HepG2 (cell line): Measurements from ENCODE around the gene FOXRED2. TPM values are rescaled to one million over a fixed set of nuclear protein-coding genes. Genes with fewer than 3 reads are reported as not detected.
A peak's percentile ranks its signal among the peaks of the same experiment; 100 is the strongest.
"Not testable (repeated sequence)": the region's sequence is repeated elsewhere in the genome, so short reads cannot be mapped to it uniquely, and the experiment has no call there.

Experiments used
- ATAC-seq: fragments of 200-7000 bp; cut with Tn5 transposase; 3 replicates; pipeline ENCODE4 v1.9.1; 2020; ENCODE audit warnings: mild to moderate bottlenecking, moderate library complexity
- BruUV-seq: library from RNA; stranded (reverse); fragments of 400-500 nt; replicated peaks from 2 replicates; lab custom pipeline; 2021; lab: Mats Ljungman, UMichigan
- CTCF ChIA-PET: fragments of 300-600 bp; formaldehyde crosslinking; extraction: SDS; loops from one replicate; lab custom pipeline; 2021; ENCODE audit warnings: low total read pairs, inconsistent platforms, low intra/inter-chr PET ratio; lab: Yijun Ruan, JAX
- POLR2A ChIA-PET: fragments of 350-600 bp; sonication (Branson Sonifier 250); formaldehyde crosslinking; loops from one replicate; lab custom pipeline; 2020; ENCODE audit warnings: antibody characterized with exemption, inconsistent platforms; lab: Yijun Ruan, JAX
- DNase-seq: peaks from one replicate; pipeline ENCODE4 v3.0.0-alpha.2; 2015; ENCODE audit warnings: low spot score
- FAIRE-seq: peaks from 3 replicates; lab custom pipeline; 2011; peaks lifted over from hg19 to GRCh38; lab: Jason Lieb, UNC
- H2AFZ ChIP-seq: one replicate; pipeline ENCODE4 v1.6.1; 2011; ENCODE audit warnings: low read length, inconsistent platforms
- H3K27ac ChIP-seq: fragments of 300-600 bp; 3 replicates; pipeline ENCODE4 v1.8.0; 2011; ENCODE audit warnings: mixed run types, mild to moderate bottlenecking, mixed read lengths, low read length, inconsistent platforms; ENCODE audit not compliant: insufficient read depth; ENCODE audit errors: extremely low read length
- H3K27me3 ChIP-seq, 2 experiments: fragments of 200-600 bp in 1 of 2; 2 replicates in 1 of 2; 3 replicates in 1 of 2; pipeline versions ENCODE4 v1.6.0 to v1.8.0; 2011; ENCODE audit warnings: low read length in 2 of 2, mild to moderate bottlenecking in 2 of 2, moderate library complexity in 2 of 2, inconsistent platforms in 1 of 2; ENCODE audit not compliant: insufficient read depth in 2 of 2, control insufficient read depth in 1 of 2
- H3K36me3 ChIP-seq, 2 experiments: fragments of 200-600 bp in 1 of 2; replicated peaks in 1 of 2; 2 replicates in 1 of 2; 3 replicates in 1 of 2; pipeline versions ENCODE4 v1.5.1 to v1.8.0; 2011; ENCODE audit warnings: low read length in 2 of 2, inconsistent platforms in 1 of 2; ENCODE audit not compliant: insufficient read depth in 2 of 2, control insufficient read depth in 1 of 2
- H3K4me1 ChIP-seq: 2 replicates; pipeline ENCODE4 v1.5.1; 2012; ENCODE audit warnings: low read length, inconsistent platforms; ENCODE audit not compliant: insufficient read depth
- H3K4me2 ChIP-seq: 2 replicates; pipeline ENCODE4 v1.6.0; 2011; ENCODE audit warnings: low read depth, low read length, inconsistent platforms
- H3K4me3 ChIP-seq, 3 experiments: fragments of 200-600 bp in 1 of 3; sonication (generic), shearing (Covaris generic) in 1 of 3; replicated peaks in 1 of 3; 2 replicates each; pipeline ENCODE4 v1.5.1; 2011 to 2016; ENCODE audit warnings: low read length in 3 of 3, inconsistent platforms in 2 of 3, low read depth in 2 of 3, mild to moderate bottlenecking in 2 of 3, control low read depth in 1 of 3, mixed read lengths in 1 of 3; ENCODE audit not compliant: insufficient read depth in 1 of 3
- H3K79me2 ChIP-seq: one replicate; pipeline ENCODE4 v1.6.1; 2011; ENCODE audit warnings: low read length, inconsistent platforms; ENCODE audit not compliant: insufficient read depth
- H3K9ac ChIP-seq: 2 replicates; pipeline ENCODE4 v1.6.0; 2011; ENCODE audit warnings: mild to moderate bottlenecking, low read depth, low read length, inconsistent platforms; ENCODE audit not compliant: insufficient read depth
- H3K9me3 ChIP-seq: 2 replicates; pipeline ENCODE4 v1.5.1; 2012; ENCODE audit warnings: mild to moderate bottlenecking, low read length
- H4K20me1 ChIP-seq: 2 replicates; pipeline ENCODE4 v1.6.0; 2011; ENCODE audit warnings: inconsistent platforms, mild to moderate bottlenecking, low read length, moderate library complexity; ENCODE audit not compliant: insufficient read depth
- DNMT3B ChIP-seq: conservative IDR thresholded peaks from 2 replicates; pipeline ENCODE4 v1.6.1; 2016; ENCODE audit warnings: missing biosample characterization, control low read depth
- HIVEP1 ChIP-seq: sonication (generic); formaldehyde crosslinking; IDR thresholded peaks from 2 replicates; pipeline ENCODE4 v1.4.0; 2020; ENCODE audit warnings: mild to moderate bottlenecking, missing genetic modification reagents
- IRF2 ChIP-seq: IDR thresholded peaks from 2 replicates; pipeline ENCODE4 v1.6.1; 2018; ENCODE audit warnings: missing genetic modification reagents, missing compliant biosample characterization
- MAZ ChIP-seq, 2 experiments: sonication (generic) in 1 of 2; formaldehyde crosslinking in 1 of 2; IDR thresholded peaks; 2 replicates each; pipeline versions ENCODE4 v1.5.0 to v1.6.1; 2012 to 2020; ENCODE audit warnings: low read depth in 2 of 2, mild to moderate bottlenecking in 2 of 2, borderline replicate concordance in 1 of 2, improper control_type of control experiment in 1 of 2, low read length in 1 of 2, missing genetic modification reagents in 1 of 2, moderate library complexity in 1 of 2
- POLR2A ChIP-seq, 2 experiments: IDR thresholded peaks; 2 replicates each; pipeline ENCODE4 v1.6.1; 2011; ENCODE audit warnings: low read depth in 2 of 2, low read length in 2 of 2, mild to moderate bottlenecking in 1 of 2, moderate library complexity in 1 of 2; ENCODE audit not compliant: insufficient read depth in 1 of 2
- POLR2AphosphoS5 ChIP-seq: IDR thresholded peaks from 2 replicates; pipeline ENCODE4 v1.6.1; 2012; ENCODE audit warnings: low read depth, low read length
- SETDB1 ChIP-seq: sonication (generic); formaldehyde crosslinking; IDR thresholded peaks from 2 replicates; pipeline ENCODE4 v1.5.1; 2020; ENCODE audit warnings: missing genetic modification reagents, mild to moderate bottlenecking, borderline replicate concordance
- SRY ChIP-seq: sonication (generic); formaldehyde crosslinking; IDR thresholded peaks from 2 replicates; pipeline ENCODE4 v1.8.0; 2022; ENCODE audit warnings: mild to moderate bottlenecking, missing genetic modification reagents
- TCF12 ChIP-seq, 2 experiments: fragments of 450-650 bp in 1 of 2; sonication (generic) in 1 of 2; formaldehyde crosslinking in 1 of 2; IDR thresholded peaks; 2 replicates each; pipeline versions ENCODE4 v1.6.1 to v1.8.0; 2017 to 2022; ENCODE audit warnings: antibody characterized with exemption in 1 of 2, mild to moderate bottlenecking in 1 of 2, missing genetic modification reagents in 1 of 2, moderate library complexity in 1 of 2
- ZKSCAN1 ChIP-seq: fragments of 150-350 bp; IDR thresholded peaks from 2 replicates; pipeline ENCODE4 v1.6.1; 2014; ENCODE audit warnings: low read length
- ZNF20 ChIP-seq: sonication (generic); formaldehyde crosslinking; IDR thresholded peaks from 2 replicates; pipeline ENCODE4 v1.4.0; 2020; ENCODE audit warnings: mild to moderate bottlenecking, moderate library complexity, missing genetic modification reagents
- ZNF234 ChIP-seq: sonication (generic); formaldehyde crosslinking; conservative IDR thresholded peaks from 2 replicates; pipeline ENCODE4 v1.5.1; 2020; ENCODE audit warnings: mild to moderate bottlenecking, missing genetic modification reagents
- ZNF563 ChIP-seq: sonication (generic); formaldehyde crosslinking; IDR thresholded peaks from 2 replicates; pipeline ENCODE4 v1.8.0; 2022; ENCODE audit warnings: mild to moderate bottlenecking, moderate library complexity, missing genetic modification reagents
- WGBS: methylation state at CpG from one replicate; pipeline ENCODE4 v1.1.6; 2017; ENCODE audit warnings: low lambda C conversion rate; 5-methylcytosine and 5-hydroxymethylcytosine counted together
- in situ Hi-C: cut with HindIII; loops from 2 replicates; pipeline ENCODE4 v1.10.0; 2017; ENCODE audit warnings: low pct_unique_long_range_greater_than_20kb; ENCODE audit not compliant: extremely low pct_ligation_motif_present
- intact Hi-C: fragments of 100-400 bp; cut with micrococcal nuclease; formaldehyde crosslinking; loops from one replicate; pipeline ENCODE4 v1.10.0; 2022; ENCODE audit not compliant: unreplicated experiment
- polyA plus RNA-seq, 8 experiments: library from polyadenylated mRNA; depleted of rRNA in 3 of 8; stranded (reverse) in 7 of 8; unstranded in 1 of 8; fragments of >200 nt; fragmentation: Illumina TruSeq in 4 of 8; extraction: Trizol in 4 of 8; gene quantifications; 2 replicates each; pipeline versions ENCODE4 v1.2.1 to v1.2.3, GENCODE V29; 2011 to 2016; ENCODE audit warnings: low read depth in 4 of 8, missing spikeins in 1 of 8, mixed read lengths in 1 of 8; ENCODE audit not compliant: insufficient read depth in 1 of 8
- total RNA-seq, 5 experiments: library from RNA; depleted of rRNA; stranded (reverse); fragments of >200 nt; fragmentation: Illumina TruSeq; extraction: Trizol; gene quantifications; 2 replicates each; pipeline ENCODE4 v1.2.3, GENCODE V29; 2016; ENCODE audit warnings: low read depth in 1 of 5
- TF ChIP-seq, protein P1 (sequence below): sonication (generic); formaldehyde crosslinking; IDR thresholded peaks from 2 replicates; pipeline ENCODE4 v1.4.0; 2020; ENCODE audit warnings: mild to moderate bottlenecking, missing genetic modification reagents

FOXRED2 gene
- total and polyA plus RNA-seq, 2 of the 13 experiments (the other 11 are each of a cell fraction or from before 2014, with no cell fraction given), result 9.3 to 28.1 TPM

DNA sequence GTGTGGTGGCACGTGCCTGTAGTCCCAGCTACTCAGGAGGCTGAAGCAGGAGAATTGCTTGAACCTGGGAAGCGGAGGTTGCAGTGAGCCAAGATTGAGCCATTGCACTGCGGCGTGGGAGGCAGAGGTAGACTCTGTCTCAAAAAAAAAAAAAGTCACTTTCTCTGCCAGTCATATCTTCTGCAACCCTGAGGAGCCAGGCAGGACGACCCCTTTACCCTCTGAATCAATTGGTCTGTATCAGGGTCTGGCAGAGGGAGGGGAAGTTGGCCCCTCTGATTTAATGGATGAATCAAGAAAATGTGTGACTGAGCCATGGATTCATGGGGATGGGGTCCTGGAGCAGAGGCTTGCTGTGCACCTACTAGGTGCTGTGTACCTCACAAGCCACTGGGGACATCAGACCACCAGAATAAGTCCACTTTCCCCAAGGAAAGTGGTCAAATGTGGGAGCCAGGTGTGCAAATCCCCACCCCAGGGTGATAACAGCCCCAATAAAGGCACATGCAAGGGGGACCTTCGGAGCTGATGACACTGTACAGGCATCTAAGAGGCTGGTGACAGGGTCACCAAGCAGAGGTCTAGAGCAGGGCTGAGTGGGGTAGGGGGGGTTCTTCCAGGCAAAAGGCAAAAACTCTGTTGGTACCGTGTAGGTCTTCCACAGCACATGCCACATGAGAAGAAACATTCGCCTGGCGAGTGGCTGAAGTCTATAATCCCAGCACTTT is 54.4 kb downstream of the FOXRED2 start:
- no peak overlapping the region for H3K27ac ChIP-seq
- H3K4me1 ChIP-seq, result peaks cover 80% of the 10 kb centered on the region
- ChIA-PET CTCF (no interaction called here), POLR2A (interaction anchor here (0.7 to 1.8 kb wide), 14 partner anchors 9 to 101 kb away, joined by 3 to 10 read pairs (median 4); partner anchors contain the start of genes MYH9 and TXN2)
- ATAC-seq (no peak), FAIRE-seq (no peak)
- 51% methylated on average over 9 of the region's 9 CpGs for WGBS
- peak overlapping the region; percentile 21 for H3K4me2 ChIP-seq
- no peaks in the 10 kb centered on the region for H3K9me3 ChIP-seq
- peak overlapping the region; percentile 22; the same call in 1 of the 2 replicates for H3K9ac ChIP-seq
- no peaks in the 10 kb centered on the region; a peak in 1 of 5 replicates for H3K27me3 ChIP-seq
- H3K4me3 ChIP-seq, result no peak overlapping the region
- no peaks in the 10 kb centered on the region for H4K20me1 ChIP-seq
- no TSS peak for BruUV-seq
- no peak for TF ChIP-seq SRY (CRISPR knock-in tag)
- no peak for TF ChIP-seq IRF2 (CRISPR knock-in tag)
- no peak for TF ChIP-seq POLR2AphosphoS5
- TF ChIP-seq HIVEP1 (CRISPR knock-in tag), result 0 out of 2 replicates have a peak, but pooled peaks have one; percentile 3
- 0 out of 2 replicates have a peak, but pooled peaks have one; percentile 40 for TF ChIP-seq ZNF563 (CRISPR knock-in tag)
- TF ChIP-seq TCF12 (IDR thresholded peaks at IDR 0.05), result no peak
- no peak for TF ChIP-seq TCF12 (CRISPR knock-in tag; IDR thresholded peaks at IDR 0.05)
- TF ChIP-seq ZNF234 (CRISPR knock-in tag), result 0 out of 2 replicates have a peak, but pooled peaks have one; percentile 47
- no peak for TF ChIP-seq DNMT3B
- TF ChIP-seq ZNF20, result no peak
- no peak for TF ChIP-seq POLR2A (IDR thresholded peaks at IDR 0.05; ENCODE audit: insufficient read depth in 1 of 2, low read depth in 2 of 2, low read length in 2 of 2)
- 0 out of 2 replicates have a peak, but pooled peaks have one; percentile 45 for TF ChIP-seq ZKSCAN1
- 0 out of 2 replicates have a peak, but pooled peaks have one; percentile 50 for TF ChIP-seq SETDB1 (CRISPR knock-in tag)
- TF ChIP-seq, protein P1, sequence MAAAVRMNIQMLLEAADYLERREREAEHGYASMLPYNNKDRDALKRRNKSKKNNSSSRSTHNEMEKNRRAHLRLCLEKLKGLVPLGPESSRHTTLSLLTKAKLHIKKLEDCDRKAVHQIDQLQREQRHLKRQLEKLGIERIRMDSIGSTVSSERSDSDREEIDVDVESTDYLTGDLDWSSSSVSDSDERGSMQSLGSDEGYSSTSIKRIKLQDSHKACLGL (CRISPR knock-in tag), result no peak
- TF ChIP-seq MAZ (IDR thresholded peaks at IDR 0.05; ENCODE audit: borderline replicate concordance, low read depth, low read length), result no peak
- TF ChIP-seq MAZ (CRISPR knock-in tag; IDR thresholded peaks at IDR 0.05; ENCODE audit: low read depth), result 0 out of 2 replicates have a peak, but pooled peaks have one; percentile 20
- TF ChIP-seq, all 625 proteins: peak for 6
- Histone ChIP-seq H3K36me3 (no peaks in the 10 kb centered on the region), H2AFZ (no peak overlapping the region), H3K79me2 (no peaks in the 10 kb centered on the region)
- in situ Hi-C loops (no loop called here), intact Hi-C loops (no loop called here)
- no peak for DNase-seq

DNA sequence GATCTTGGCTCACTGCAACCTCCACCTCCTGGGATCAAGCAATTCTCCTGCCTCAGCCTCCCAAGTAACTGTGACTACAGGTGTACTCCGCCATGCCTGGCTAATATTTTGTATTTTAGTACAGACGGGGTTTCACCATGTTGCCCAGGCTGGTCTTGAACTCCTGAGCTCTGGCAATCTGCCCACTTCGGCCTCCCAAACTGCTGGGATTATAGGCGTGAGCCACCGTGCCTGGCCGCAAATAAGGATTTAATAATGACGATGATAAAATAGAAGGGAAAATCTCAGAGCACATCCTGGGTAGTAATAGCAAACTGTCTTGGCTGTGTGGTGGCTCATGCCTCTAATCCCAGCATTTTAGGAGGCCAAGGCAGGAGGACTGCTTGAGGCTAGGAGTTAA is 55.9 kb downstream of the FOXRED2 start:
- BruUV-seq, H3K36me3 ChIP-seq, CTCF ChIA-PET, H3K4me3 ChIP-seq, H3K27me3 ChIP-seq, FAIRE-seq, intact Hi-C loops, DNase-seq, H3K79me2 ChIP-seq, H3K9me3 ChIP-seq, POLR2A ChIA-PET, H3K9ac ChIP-seq, H4K20me1 ChIP-seq, in situ Hi-C loops, H2AFZ ChIP-seq, ATAC-seq, H3K27ac ChIP-seq: not testable (repeated sequence)
- H3K4me2 ChIP-seq, result peak overlapping the region; percentile 68; the same call in 1 of the 2 replicates
- peaks cover 74% of the 10 kb centered on the region for H3K4me1 ChIP-seq
- WGBS, result 78% methylated on average over 7 of the region's 7 CpGs
